GM12878 (cell line): Measurements from ENCODE around the gene RFWD3. TPM values are rescaled to one million over a fixed set of nuclear protein-coding genes. Genes with fewer than 3 reads are reported as not detected.

Experiments
- ASH2L ChIP-seq: fragments of 300-600, 200-600 bp; sonication (generic); IDR thresholded peaks from 2 replicates; pipeline ENCODE4 v1.6.1; 2017; ENCODE audit warnings: low read depth, mild to moderate bottlenecking, borderline replicate concordance
- BCLAF1 ChIP-seq: fragments of 450-650 bp; IDR thresholded peaks from 2 replicates; pipeline ENCODE4 v1.6.1; 2017; ENCODE audit warnings: antibody characterized with exemption, mild to moderate bottlenecking, moderate library complexity
- BHLHE40 ChIP-seq, 2 experiments: fragments of 450-650 bp in 1 of 2; IDR thresholded peaks; 2 replicates each; pipeline ENCODE4 v1.6.1; 2011 to 2017; ENCODE audit warnings: low read depth in 2 of 2, borderline replicate concordance in 1 of 2, improper control_type of control experiment in 1 of 2, low read length in 1 of 2, mild to moderate bottlenecking in 1 of 2
- CBX5 ChIP-seq: sonication (generic); IDR thresholded peaks from 2 replicates; pipeline ENCODE4 v1.6.1; 2016; ENCODE audit warnings: low read depth, moderate library complexity, mild to moderate bottlenecking, inconsistent platforms
- FOS ChIP-seq: IDR thresholded peaks from 3 replicates; pipeline ENCODE4 v1.6.1; 2011; ENCODE audit warnings: borderline replicate concordance; ENCODE audit not compliant: insufficient read length; ENCODE audit errors: extremely low read depth
- IKZF2 ChIP-seq, 2 experiments: fragments of 450-650 bp; IDR thresholded peaks; 2 replicates each; pipeline ENCODE4 v1.6.1; 2017; ENCODE audit warnings: mild to moderate bottlenecking in 2 of 2, moderate library complexity in 2 of 2
- MLLT1 ChIP-seq: fragments of 450-650 bp; IDR thresholded peaks from 2 replicates; pipeline ENCODE4 v1.6.1; 2016; ENCODE audit warnings: mild to moderate bottlenecking
- PBX3 ChIP-seq: IDR thresholded peaks from 2 replicates; pipeline ENCODE4 v1.6.1; 2011; ENCODE audit warnings: mild to moderate bottlenecking, low read depth, low read length, moderate library complexity; ENCODE audit not compliant: insufficient replicate concordance
- RAD51 ChIP-seq: fragments of 450-650 bp; IDR thresholded peaks from 2 replicates; pipeline ENCODE4 v1.6.1; 2016; ENCODE audit warnings: moderate library complexity, mild to moderate bottlenecking, inconsistent platforms
- RELB ChIP-seq: fragments of 450-650 bp; IDR thresholded peaks from 2 replicates; pipeline ENCODE4 v1.6.1; 2017; ENCODE audit warnings: low read depth, mild to moderate bottlenecking, moderate library complexity
- RUNX3 ChIP-seq: IDR thresholded peaks from 2 replicates; pipeline ENCODE4 v1.6.1; 2012; ENCODE audit warnings: low read length, inconsistent platforms
- TCF12 ChIP-seq: IDR thresholded peaks from 2 replicates; pipeline ENCODE4 v1.6.1; 2011; ENCODE audit warnings: low read depth, mild to moderate bottlenecking, low read length
- polyA plus RNA-seq, 11 experiments: library from polyadenylated mRNA; depleted of rRNA in 4 of 11; unstranded in 6 of 11; stranded (reverse) in 5 of 11; fragments of >200 nt; fragmentation: Nextera tagmentation in 4 of 11; fragmentation: Illumina TruSeq in 1 of 11; extraction: Ambion mirVana in 4 of 11; extraction: Trizol in 1 of 11; gene quantifications; 1 replicate in 1 of 11; 2 replicates in 10 of 11; pipeline versions ENCODE4 v1.2.1 to v1.2.3, GENCODE V29; 2011 to 2016; ENCODE audit warnings: inconsistent platforms in 2 of 11, missing spikeins in 2 of 11, low read depth in 1 of 11
- total RNA-seq, 4 experiments: library from RNA; depleted of rRNA in 3 of 4; stranded (reverse); fragments of >200 nt in 3 of 4; fragmentation: Illumina TruSeq in 1 of 4; extraction: Trizol in 1 of 4; gene quantifications; 2 replicates each; pipeline versions ENCODE4 v1.2.1 to v1.2.3, GENCODE V29; 2013 to 2021

The RFWD3 gene
- total and polyA plus RNA-seq, 10 of the 15 experiments (the other 5 are each of a cell fraction or from before 2014, with no cell fraction given) = 10.7 to 78.5 (median 51.2) TPM

- TF ChIP-seq PBX3 (no peak), BHLHE40 (IDR thresholded peaks at IDR 0.05; ENCODE audit: borderline replicate concordance in 1 of 2, low read depth in 2 of 2, low read length in 1 of 2) (peak; percentile 34 to 77; a peak in 3 of 4 replicates), ASH2L (no peak), RELB (peak; percentile 15; the same call in 1 of the 2 replicates), TCF12 (peak; percentile 73), MLLT1 (no peak), IKZF2 (IDR thresholded peaks at IDR 0.05) (peak; percentile 40 to 54; a peak in 3 of 4 replicates), RAD51 (no peak), RUNX3 (peak; percentile 7), FOS (no peak), BCLAF1 (no peak), CBX5 (no peak)
Observed at GRCh38 chr16:74700438-74701225, 34.0 kb upstream of the RFWD3 start, which contains the start of gene MLKL (continued).
